ENCODE measurements around the gene AFF4. TPM values are rescaled to one million over a fixed set of nuclear protein-coding genes. Genes with fewer than 3 reads are reported as not detected.

Gene AFF4
- total RNA-seq, 1 donor from 2014 or later: 63.0 TPM

- no peaks in the 10 kb centered on the region for H3K4me1 ChIP-seq
- H3K36me3 ChIP-seq: no peaks in the 10 kb centered on the region
- TF ChIP-seq CTCF (IDR thresholded peaks at IDR 0.05): no peak
- no peak for DNase-seq (ENCODE audit: low spot score in 2 of 2)
- H3K9me3 ChIP-seq: no peaks in the 10 kb centered on the region
- intact Hi-C loops (cut with DNase I): no loop called here
- no peaks in the 10 kb centered on the region for H3K27me3 ChIP-seq
- no peak overlapping the region for H3K27ac ChIP-seq
- no peak overlapping the region for H3K4me3 ChIP-seq
Measured at GRCh38 chr5:132841305-132841704, 122.1 kb downstream of the AFF4 start.

GRCh38 chr5:132840896-132841295 is 122.5 kb downstream of the AFF4 start:
- no peak for TF ChIP-seq CTCF (IDR thresholded peaks at IDR 0.05)
- H3K27me3 ChIP-seq: no peaks in the 10 kb centered on the region
- H3K27ac ChIP-seq: no peak overlapping the region
- no peak for DNase-seq (ENCODE audit: low spot score in 2 of 2)
- no peak overlapping the region for H3K4me3 ChIP-seq
- no peaks in the 10 kb centered on the region for H3K4me1 ChIP-seq
- H3K36me3 ChIP-seq: no peaks in the 10 kb centered on the region
- intact Hi-C loops (cut with DNase I): no loop called here
- no peaks in the 10 kb centered on the region for H3K9me3 ChIP-seq

- Histone ChIP-seq H3K4me1 (no peaks in the 10 kb centered on the region), H3K9me3 (no peaks in the 10 kb centered on the region), H3K27me3 (no peaks in the 10 kb centered on the region), H3K4me3 (no peak overlapping the region), H3K36me3 (no peaks in the 10 kb centered on the region), H3K27ac (no peak overlapping the region)
- no peak for DNase-seq (ENCODE audit: low spot score in 2 of 2)
- intact Hi-C loops (cut with DNase I): no loop called here
- no peak for TF ChIP-seq CTCF (IDR thresholded peaks at IDR 0.05)
Measured at GRCh38 chr5:132840313-132840712, 123.1 kb downstream of the AFF4 start.

- H3K4me1 ChIP-seq: no peaks in the 10 kb centered on the region
- DNase-seq (ENCODE audit: low spot score in 2 of 2): peak in 1 of 2 donors; percentile 3
- H3K4me3 ChIP-seq: no peak overlapping the region
- H3K9me3 ChIP-seq: no peaks in the 10 kb centered on the region
- intact Hi-C loops (cut with DNase I): no loop called here
- H3K27me3 ChIP-seq: no peaks in the 10 kb centered on the region
- no peak overlapping the region for H3K27ac ChIP-seq
- TF ChIP-seq CTCF (IDR thresholded peaks at IDR 0.05): no peak
- H3K36me3 ChIP-seq: no peaks in the 10 kb centered on the region
Measured at GRCh38 chr5:132839426-132840301, 123.8 kb downstream of the AFF4 start.

- TF ChIP-seq CTCF (IDR thresholded peaks at IDR 0.05): no peak
- Histone ChIP-seq H3K4me1 (no peaks in the 10 kb centered on the region), H3K4me3 (no peak overlapping the region), H3K9me3 (no peaks in the 10 kb centered on the region), H3K27ac (no peak overlapping the region), H3K27me3 (no peaks in the 10 kb centered on the region), H3K36me3 (no peaks in the 10 kb centered on the region)
- intact Hi-C loops (cut with DNase I): no loop called here
- DNase-seq (ENCODE audit: low spot score in 2 of 2): peak in 1 of 2 donors; percentile 16
Measured at GRCh38 chr5:132838516-132839282, 124.7 kb downstream of the AFF4 start.
